Hepatocyte (in vitro differentiated cells): ENCODE data around the gene PLEKHA6. TPM values are rescaled to one million over a fixed set of nuclear protein-coding genes. Genes with fewer than 3 reads are reported as not detected.

ENCODE experiments used
- DNase-seq: peaks from one replicate; pipeline ENCODE4 v3.0.0-alpha.2; 2016; ENCODE audit warnings: low spot score
- H2AFZ ChIP-seq: fragments of 200-600 bp; sonication (generic); 2 replicates; pipeline ENCODE4 v1.6.0; 2016; ENCODE audit warnings: antibody characterized with exemption, mild to moderate bottlenecking
- H3K27ac ChIP-seq: fragments of 200-600 bp; sonication (generic); 2 replicates; pipeline ENCODE4 v1.5.1; 2016; ENCODE audit warnings: mild to moderate bottlenecking
- H3K27me3 ChIP-seq: fragments of 200-600 bp; sonication (generic); 2 replicates; pipeline ENCODE4 v1.6.1; 2016
- H3K36me3 ChIP-seq: fragments of 200-600 bp; sonication (generic); replicated peaks from 2 replicates; pipeline ENCODE4 v1.5.1; 2016; ENCODE audit warnings: low read depth; ENCODE audit not compliant: insufficient read depth
- H3K4me1 ChIP-seq: fragments of 200-600 bp; sonication (generic); 2 replicates; pipeline ENCODE4 v1.5.1; 2016; ENCODE audit warnings: mild to moderate bottlenecking, moderate library complexity; ENCODE audit not compliant: insufficient read depth
- H3K4me2 ChIP-seq: fragments of 200-600 bp; sonication (generic); 2 replicates; pipeline ENCODE4 v1.6.0; 2016
- H3K4me3 ChIP-seq: fragments of 200-600 bp; sonication (generic); 2 replicates; pipeline ENCODE4 v1.5.1; 2016; ENCODE audit warnings: mild to moderate bottlenecking
- H3K79me2 ChIP-seq: fragments of 200-600 bp; sonication (generic); 2 replicates; pipeline ENCODE4 v1.6.0; 2017; ENCODE audit warnings: mild to moderate bottlenecking
- H3K9me2 ChIP-seq: fragments of 200-600 bp; sonication (generic); replicated peaks from 2 replicates; pipeline ENCODE4 v1.6.0; 2017; ENCODE audit warnings: mild to moderate bottlenecking; ENCODE audit not compliant: insufficient read depth
- H3K9me3 ChIP-seq: fragments of 200-600 bp; sonication (generic); 2 replicates; pipeline ENCODE4 v1.5.1; 2016; ENCODE audit warnings: low read depth, mild to moderate bottlenecking
- H4K20me1 ChIP-seq: fragments of 200-600 bp; sonication (generic); 2 replicates; pipeline ENCODE4 v1.6.0; 2016; ENCODE audit warnings: mild to moderate bottlenecking; ENCODE audit not compliant: insufficient read depth, poor library complexity, severe bottlenecking
- CTCF ChIP-seq: fragments of 200-600 bp; sonication (generic); IDR thresholded peaks from 2 replicates; pipeline ENCODE4 v1.5.1; 2016; ENCODE audit warnings: antibody characterized with exemption, mild to moderate bottlenecking; ENCODE audit not compliant: poor library complexity
- EZH2 ChIP-seq: fragments of 200-600 bp; sonication (generic); IDR thresholded peaks from 2 replicates; pipeline ENCODE4 v1.6.1; 2016; ENCODE audit warnings: antibody characterized with exemption, mild to moderate bottlenecking, borderline replicate concordance
- EZH2phosphoT487 ChIP-seq: fragments of 200-600 bp; sonication (generic); IDR thresholded peaks from one replicate; pipeline ENCODE4 v1.6.1; 2018; ENCODE audit warnings: antibody characterized with exemption, mild to moderate bottlenecking, low read depth, moderate library complexity; ENCODE audit not compliant: unreplicated experiment, severe bottlenecking
- WGBS: methylation state at CpG from one replicate; pipeline ENCODE4 v1.1.6; 2016; ENCODE audit warnings: low lambda C conversion rate; ENCODE audit errors: missing lambda C conversion rate; 5-methylcytosine and 5-hydroxymethylcytosine counted together
- polyA plus RNA-seq: library from polyadenylated mRNA; unstranded; fragments of >200 nt; fragmentation: Nextera tagmentation; extraction: Ambion mirVana; gene quantifications from 2 replicates; pipeline ENCODE4 v1.2.1, GENCODE V29; 2016
- total RNA-seq: library from RNA; depleted of rRNA; stranded (reverse); fragments of >200 nt; gene quantifications from 2 replicates; pipeline ENCODE4 v1.2.3, GENCODE V29; 2014

Gene PLEKHA6
- total and polyA plus RNA-seq, 2 experiments from 2014 or later, result 14.3 to 31.5 TPM

- no peaks in the 10 kb centered on the region for H3K9me2 ChIP-seq
- TF ChIP-seq CTCF (no peak), EZH2 (no peak), EZH2phosphoT487 (no peak)
- DNase-seq, result no peak
- no peaks in the 10 kb centered on the region for H4K20me1 ChIP-seq
- no peaks in the 10 kb centered on the region for H3K36me3 ChIP-seq
- no peak overlapping the region for H3K27ac ChIP-seq
- no peaks in the 10 kb centered on the region for H3K79me2 ChIP-seq
- H3K9me3 ChIP-seq, result no peaks in the 10 kb centered on the region
- H3K4me1 ChIP-seq, result peaks cover 27% of the 10 kb centered on the region
- no peak overlapping the region for H3K4me2 ChIP-seq
- 84% methylated on average over 8 of the region's 8 CpGs for WGBS
- no peak overlapping the region for H3K4me3 ChIP-seq
- no peaks in the 10 kb centered on the region for H3K27me3 ChIP-seq
- H2AFZ ChIP-seq, result no peak overlapping the region
These were observed 94.9 kb downstream of the PLEKHA6 start for GRCh38 chr1:204264805-204265204.

DNA sequence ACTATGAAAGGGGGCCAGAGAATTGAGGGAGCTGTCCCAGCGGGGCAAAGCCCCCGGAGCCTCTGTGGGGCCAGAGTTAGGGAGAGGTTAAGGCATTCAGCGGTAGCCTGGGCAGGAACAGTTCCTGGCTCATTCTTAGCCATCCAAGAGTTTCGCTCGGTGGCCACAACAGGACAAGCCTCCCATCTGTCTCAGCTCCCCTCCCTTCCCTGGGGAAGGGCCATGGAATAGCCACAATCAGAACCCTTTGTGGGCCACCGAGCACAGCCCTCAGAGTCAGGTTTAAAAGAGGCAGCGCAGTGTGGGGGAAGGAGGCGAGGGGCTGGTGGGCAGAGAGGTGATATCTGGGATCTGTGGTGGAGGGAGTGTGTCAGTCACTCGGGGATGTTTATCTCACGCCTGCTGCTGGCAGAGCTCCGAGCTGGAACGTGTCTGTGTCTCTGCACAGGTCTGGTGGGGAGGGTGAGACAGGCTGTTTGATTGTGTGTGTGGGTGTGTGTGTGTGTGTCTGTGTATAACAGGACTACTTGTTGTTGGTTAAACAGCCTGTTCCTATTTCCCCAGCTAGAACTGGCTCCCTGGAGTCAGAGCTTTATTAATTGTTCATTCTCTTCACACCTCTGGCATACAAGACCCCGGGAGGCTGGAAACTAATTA is 96.3 kb downstream of the PLEKHA6 start:
- Histone ChIP-seq H3K79me2 (no peaks in the 10 kb centered on the region), H2AFZ (no peak overlapping the region), H4K20me1 (no peaks in the 10 kb centered on the region), H3K9me2 (no peaks in the 10 kb centered on the region), H3K36me3 (no peaks in the 10 kb centered on the region), H3K4me2 (no peak overlapping the region), H3K27ac (no peak overlapping the region), H3K27me3 (no peaks in the 10 kb centered on the region), H3K4me3 (no peak overlapping the region), H3K4me1 (peaks cover 27% of the 10 kb centered on the region), H3K9me3 (no peaks in the 10 kb centered on the region)
- WGBS, result 59% methylated on average over 12 of the region's 13 CpGs
- TF ChIP-seq CTCF (no peak), EZH2phosphoT487 (no peak), EZH2 (no peak)
- DNase-seq, result no peak

- H3K4me2 ChIP-seq, result no peak overlapping the region
- no peak for DNase-seq
- H4K20me1 ChIP-seq, result no peaks in the 10 kb centered on the region
- no peaks in the 10 kb centered on the region for H3K27me3 ChIP-seq
- no peak overlapping the region for H3K4me3 ChIP-seq
- 83% methylated on average over 13 of the region's 13 CpGs for WGBS
- TF ChIP-seq CTCF (no peak), EZH2 (no peak), EZH2phosphoT487 (no peak)
- H3K79me2 ChIP-seq, result no peaks in the 10 kb centered on the region
- H3K36me3 ChIP-seq, result no peaks in the 10 kb centered on the region
- H3K27ac ChIP-seq, result no peak overlapping the region
- no peaks in the 10 kb centered on the region for H3K9me2 ChIP-seq
- H3K9me3 ChIP-seq, result no peaks in the 10 kb centered on the region
- no peak overlapping the region for H2AFZ ChIP-seq
- H3K4me1 ChIP-seq, result peaks cover 25% of the 10 kb centered on the region
These were observed 97.0 kb downstream of the PLEKHA6 start for GRCh38 chr1:204262506-204263253.
